CD4-positive, alpha-beta T cell treated with Interleukin-6 for 4 hours (primary cell): Measurements from ENCODE around the gene PELI2.
A peak's percentile ranks its signal among the peaks of the same experiment; 100 is the strongest.

ENCODE experiments used
- DNase-seq: peaks from one replicate; pipeline ENCODE4 v3.0.0-alpha.2; 2020; ENCODE audit warnings: mixed read lengths

The PELI2 gene

GRCh38 chr14:56208520-56208919, 90.3 kb downstream of the PELI2 start:
- no peak for DNase-seq

- no peak for DNase-seq
Observed at GRCh38 chr14:56210571-56210970, 92.4 kb downstream of the PELI2 start.

DNA sequence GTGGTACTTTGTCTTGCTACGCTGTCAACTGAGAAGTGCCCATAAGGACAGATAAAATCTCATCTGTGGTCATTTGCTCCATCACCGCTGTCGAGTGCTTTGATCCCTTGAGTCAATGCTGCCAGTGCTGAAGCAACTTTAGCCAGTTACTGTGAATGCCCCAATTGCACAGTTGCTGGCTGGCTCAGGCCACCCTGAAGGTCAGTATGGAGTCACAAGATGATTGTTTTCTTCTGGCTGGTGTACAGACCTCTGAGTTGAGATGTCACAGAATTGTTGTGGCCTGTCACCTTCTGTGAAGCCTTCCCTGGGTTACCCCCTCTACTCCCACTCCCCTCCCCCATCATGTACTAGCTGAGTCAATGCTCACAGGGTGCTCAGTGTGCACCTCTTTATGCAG, 92.9 kb downstream of the PELI2 start:
- DNase-seq: no peak

DNA sequence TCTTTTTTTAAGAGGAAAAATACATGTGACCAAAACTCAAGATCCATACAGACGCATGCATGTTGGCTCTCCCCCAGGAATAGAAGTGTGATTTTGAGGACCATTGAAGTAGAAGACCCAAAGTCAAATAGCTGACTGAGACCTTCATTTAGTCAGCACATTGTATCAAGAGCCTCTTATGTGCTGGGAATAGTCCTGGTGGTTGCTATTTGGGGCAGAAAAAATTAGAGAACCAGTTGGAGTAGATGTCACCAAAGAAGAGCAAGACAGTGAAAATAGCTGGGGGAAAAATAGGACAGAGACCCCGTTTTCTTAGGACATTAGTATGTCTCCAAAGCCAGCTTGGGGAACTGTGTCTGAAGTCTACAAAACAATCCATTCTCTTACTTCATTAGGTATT, 93.6 kb downstream of the PELI2 start:
- DNase-seq: no peak

- no peak for DNase-seq
Observed at GRCh38 chr14:56212521-56212920, 94.3 kb downstream of the PELI2 start.

DNA sequence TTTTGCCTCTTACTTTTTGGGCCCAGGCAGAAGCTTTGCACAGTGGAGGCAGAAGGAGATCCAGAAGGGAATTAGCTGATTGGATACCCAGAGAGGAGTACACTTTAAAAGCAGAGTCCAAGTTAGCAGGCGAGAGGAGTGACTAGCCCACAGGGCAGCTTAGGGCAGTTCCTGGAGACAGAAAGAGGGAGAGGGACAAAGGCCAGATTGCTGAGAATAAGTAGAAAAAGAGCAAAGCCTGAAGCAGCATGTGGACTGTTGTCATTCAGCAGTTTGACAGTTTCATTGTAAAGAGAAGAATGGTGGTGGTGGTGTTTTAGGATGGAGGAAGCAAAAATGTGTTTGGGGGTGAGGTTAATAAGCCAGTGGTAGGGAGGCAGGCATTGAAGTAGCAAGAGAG, 95.1 kb downstream of the PELI2 start:
- no peak for DNase-seq

GRCh38 chr14:56215180-56215579, 97.0 kb downstream of the PELI2 start:
- DNase-seq: no peak

DNA sequence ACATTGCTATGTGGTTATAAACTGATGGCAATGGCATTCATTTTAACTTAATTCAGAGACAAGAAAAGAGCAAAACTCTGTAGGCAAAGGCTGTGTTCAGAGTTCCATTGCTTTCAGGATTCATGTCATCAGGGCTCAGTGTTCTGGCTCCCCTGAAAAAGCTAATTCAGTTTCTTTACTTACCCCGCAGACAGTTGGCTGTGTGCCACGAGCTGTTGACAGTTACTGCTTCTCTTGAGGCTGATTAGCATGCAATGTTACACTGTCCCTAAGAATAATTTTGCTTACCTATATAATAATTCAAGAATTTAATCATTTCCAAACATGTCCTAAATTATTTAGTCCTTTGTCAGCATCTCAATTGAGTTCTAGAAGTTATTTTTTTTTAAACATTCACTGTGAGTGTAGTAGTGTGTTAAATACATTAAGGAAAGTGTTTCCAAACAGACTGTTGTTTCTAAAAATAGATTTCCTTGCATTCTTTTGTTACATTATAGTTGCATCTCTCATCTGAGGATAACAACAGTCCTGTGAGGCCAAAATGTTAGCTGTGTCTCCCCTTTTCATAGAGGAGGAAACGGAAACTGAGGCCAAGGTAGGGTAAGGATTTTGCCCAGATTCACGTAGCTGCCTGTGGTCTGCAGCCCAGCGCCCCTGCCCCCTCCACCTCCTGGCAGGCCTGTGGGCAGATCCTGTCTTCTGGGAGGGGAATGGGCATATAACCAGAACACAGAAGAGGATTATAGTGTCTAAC, 98.6 kb downstream of the PELI2 start:
- peak; percentile 32 for DNase-seq

- DNase-seq: no peak
Observed at GRCh38 chr14:56217380-56218045, 99.3 kb downstream of the PELI2 start.

GRCh38 chr14:56219666-56220413, 101.6 kb downstream of the PELI2 start:
- DNase-seq: no peak

- DNase-seq: no peak
Observed at GRCh38 chr14:56221382-56222128, 103.3 kb downstream of the PELI2 start.

DNA sequence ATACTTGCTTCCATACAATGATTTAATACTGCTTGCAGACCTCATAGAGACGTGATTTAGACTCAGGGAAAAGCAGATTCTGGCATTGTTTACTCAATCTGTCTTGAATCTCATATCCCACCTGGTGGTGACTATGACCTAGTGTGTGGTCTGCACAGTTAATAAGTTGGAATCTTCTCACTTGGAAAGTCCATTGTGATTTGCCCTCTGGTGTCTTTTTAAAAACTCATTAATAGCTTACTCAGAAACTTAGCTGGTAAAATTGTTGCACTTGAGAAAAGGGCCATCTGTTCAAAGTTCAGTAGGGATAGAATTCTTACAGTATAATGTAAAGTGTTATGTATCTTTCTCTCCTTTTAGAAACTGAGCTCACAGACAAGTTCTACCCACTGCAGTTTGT, 106.0 kb downstream of the PELI2 start:
- no peak for DNase-seq

GRCh38 chr14:56224691-56225681, 106.8 kb downstream of the PELI2 start:
- no peak for DNase-seq

DNA sequence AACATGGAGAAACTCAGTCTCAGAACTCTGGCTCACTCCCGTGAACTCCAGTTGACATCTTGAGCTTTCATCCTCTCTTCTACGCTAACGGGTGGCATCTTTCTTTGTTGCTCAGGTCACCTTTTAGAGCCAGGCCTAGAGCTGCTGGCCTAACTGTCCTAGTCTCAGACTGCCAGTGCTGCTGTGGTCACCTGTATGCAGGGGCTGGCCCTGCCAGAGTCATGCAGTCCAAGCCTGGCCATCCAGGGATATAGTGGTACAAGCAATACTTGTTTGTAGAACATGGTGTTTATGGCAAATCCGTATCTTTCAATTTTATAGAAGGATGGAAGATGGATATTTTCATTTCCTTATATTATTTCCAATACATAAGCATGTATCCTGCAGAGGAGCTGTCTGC, 117.2 kb downstream of the PELI2 start:
- no peak for DNase-seq

DNA sequence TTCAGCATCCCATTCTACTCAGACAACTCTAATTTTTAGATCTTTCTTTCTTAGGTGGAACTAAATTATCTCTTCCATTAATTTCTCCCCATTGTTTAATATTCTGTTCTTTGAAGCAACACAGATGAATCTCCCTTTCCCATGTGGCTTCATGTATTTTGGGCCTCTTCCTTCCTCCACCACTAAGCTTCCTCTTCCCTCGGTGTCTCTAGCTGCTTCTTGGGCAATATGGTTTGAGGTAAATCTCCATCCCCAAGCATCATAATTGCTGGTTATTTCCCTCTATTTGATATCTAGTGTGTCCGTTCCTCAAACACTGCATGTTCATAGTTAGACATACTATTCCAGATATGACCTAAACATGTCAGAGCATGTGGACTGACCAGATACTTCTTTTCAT, 119.2 kb downstream of the PELI2 start:
- no peak for DNase-seq

- no peak for DNase-seq
Observed at GRCh38 chr14:56241461-56241860, 123.2 kb downstream of the PELI2 start.

DNA sequence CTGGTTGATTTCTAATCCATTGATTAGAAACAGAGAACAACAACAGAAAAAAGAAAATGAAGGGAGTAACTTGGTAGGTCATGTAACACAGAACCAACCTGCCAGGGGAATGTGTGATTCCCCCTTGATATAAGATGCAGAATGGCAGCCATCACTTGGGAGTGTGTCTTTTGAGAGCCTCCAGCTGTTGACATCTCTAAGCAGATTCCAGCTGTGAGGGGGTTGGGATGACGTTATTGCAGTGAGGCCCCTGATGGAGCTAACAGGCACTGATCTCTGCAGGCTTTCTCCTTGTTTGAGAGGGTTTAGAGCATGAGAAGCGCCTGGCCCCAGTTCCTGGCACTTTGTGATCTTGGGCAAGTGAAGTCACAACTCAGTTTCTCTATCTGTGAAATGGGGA, 124.9 kb downstream of the PELI2 start:
- DNase-seq: no peak

- no peak for DNase-seq
Observed at GRCh38 chr14:56244138-56244789, 126.1 kb downstream of the PELI2 start.

GRCh38 chr14:56247495-56248200, 129.4 kb downstream of the PELI2 start:
- DNase-seq: no peak

- no peak for DNase-seq
Observed at GRCh38 chr14:56248442-56248841, 130.2 kb downstream of the PELI2 start.

- no peak for DNase-seq
Observed at GRCh38 chr14:56261046-56261445, 142.8 kb downstream of the PELI2 start.
